ENCODE measurements around the gene NFE2L1. TPM values are rescaled to one million over a fixed set of nuclear protein-coding genes. Genes with fewer than 3 reads are reported as not detected.

The NFE2L1 gene
- total and polyA plus RNA-seq, 2 of the 8 experiments (the other 6 are each of a cell fraction or from before 2014, with no cell fraction given) = 140 to 143 TPM

DNA sequence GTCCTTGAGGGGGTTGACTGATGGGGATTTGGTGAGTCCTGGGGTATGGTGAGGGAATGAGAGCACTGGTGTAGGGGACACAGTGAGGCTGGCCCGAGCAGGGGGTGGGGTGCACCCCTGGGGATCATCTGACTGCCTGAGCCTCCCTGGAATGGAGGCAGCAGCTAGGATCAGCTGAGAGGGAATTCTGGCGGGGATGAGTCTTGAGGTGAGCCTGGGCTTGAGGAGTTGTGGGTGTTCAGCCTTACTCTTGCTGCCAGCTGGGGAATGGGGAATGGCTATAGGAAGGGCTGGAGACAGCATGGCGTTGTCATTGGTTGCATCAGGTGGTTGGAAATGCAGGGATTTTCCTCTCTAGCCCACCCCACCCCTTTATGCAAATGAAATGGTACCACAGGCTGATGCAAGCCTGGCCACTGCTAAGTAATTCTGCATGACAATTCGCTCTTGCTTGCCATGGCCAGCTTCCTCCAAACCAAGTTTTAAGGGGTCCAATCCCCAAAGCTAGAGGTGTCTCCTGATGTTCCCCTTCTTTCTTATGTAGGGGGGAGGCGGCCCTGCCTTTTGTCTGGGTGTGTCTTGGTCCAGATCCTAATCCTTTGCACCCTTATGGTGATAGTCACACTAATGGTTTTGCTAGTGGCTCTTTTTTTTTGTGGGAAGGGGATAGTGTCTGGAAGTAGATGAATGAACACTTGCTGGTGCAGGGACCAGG lies 7.5 kb downstream of the NFE2L1 start (continued):
- peak; percentile 86 for TF ChIP-seq TBP (IDR thresholded peaks at IDR 0.05; ENCODE audit: low read depth, low read length)
- TF ChIP-seq MAX (IDR thresholded peaks at IDR 0.05) = peak; percentile 82
- peak; percentile 97 to 99 for TF ChIP-seq SIN3A (conservative IDR thresholded peaks at IDR 0.05 in 1 of 2, IDR thresholded peaks at IDR 0.05 in 1 of 2; ENCODE audit: low read depth in 1 of 2, low read length in 2 of 2)
- TF ChIP-seq EGR1 (IDR thresholded peaks at IDR 0.05; ENCODE audit: borderline replicate concordance, low read depth, low read length) = no peak
- no peak for TF ChIP-seq BACH1 (IDR thresholded peaks at IDR 0.05; ENCODE audit: low read length)
- TF ChIP-seq SP4 (IDR thresholded peaks at IDR 0.05; ENCODE audit: low read length) = 0 out of 2 replicates have a peak, but pooled peaks have one; percentile 37
- no peak for TF ChIP-seq KDM4A (IDR thresholded peaks at IDR 0.05; ENCODE audit: low read depth, low read length, severe bottlenecking)
- TF ChIP-seq CHD2 (IDR thresholded peaks at IDR 0.05; ENCODE audit: low read length) = no peak
- TF ChIP-seq, protein P1, sequence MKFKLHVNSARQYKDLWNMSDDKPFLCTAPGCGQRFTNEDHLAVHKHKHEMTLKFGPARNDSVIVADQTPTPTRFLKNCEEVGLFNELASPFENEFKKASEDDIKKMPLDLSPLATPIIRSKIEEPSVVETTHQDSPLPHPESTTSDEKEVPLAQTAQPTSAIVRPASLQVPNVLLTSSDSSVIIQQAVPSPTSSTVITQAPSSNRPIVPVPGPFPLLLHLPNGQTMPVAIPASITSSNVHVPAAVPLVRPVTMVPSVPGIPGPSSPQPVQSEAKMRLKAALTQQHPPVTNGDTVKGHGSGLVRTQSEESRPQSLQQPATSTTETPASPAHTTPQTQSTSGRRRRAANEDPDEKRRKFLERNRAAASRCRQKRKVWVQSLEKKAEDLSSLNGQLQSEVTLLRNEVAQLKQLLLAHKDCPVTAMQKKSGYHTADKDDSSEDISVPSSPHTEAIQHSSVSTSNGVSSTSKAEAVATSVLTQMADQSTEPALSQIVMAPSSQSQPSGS (IDR thresholded peaks at IDR 0.05; ENCODE audit: low read length) = peak; percentile 47; the same call in 1 of the 2 replicates
- TF ChIP-seq POU5F1 (IDR thresholded peaks at IDR 0.05; ENCODE audit: low read depth, low read length) = peak; percentile 76
- TF ChIP-seq HDAC6 (IDR thresholded peaks at IDR 0.05; ENCODE audit: low read depth, low read length) = no peak
- no peak for TF ChIP-seq YY1 (IDR thresholded peaks at IDR 0.05; ENCODE audit: low read depth, low read length)
- no peak for TF ChIP-seq RXRA (IDR thresholded peaks at IDR 0.05; ENCODE audit: insufficient read depth, low read depth, low read length)
- no peak for TF ChIP-seq JUN (IDR thresholded peaks at IDR 0.05; ENCODE audit: low read depth, low read length)
- peak; percentile 54; the same call in 1 of the 2 replicates for TF ChIP-seq GTF2F1 (IDR thresholded peaks at IDR 0.05; ENCODE audit: borderline replicate concordance, low read depth, low read length)
- no peak for TF ChIP-seq EZH2 (IDR thresholded peaks at IDR 0.05; ENCODE audit: low read depth, low read length, severe bottlenecking)
- TF ChIP-seq CBX8 (IDR thresholded peaks at IDR 0.05; ENCODE audit: borderline replicate concordance, low read depth, low read length) = no peak
- no peak for TF ChIP-seq NRF1 (IDR thresholded peaks at IDR 0.05; ENCODE audit: low read depth, low read length)
- no peak for TF ChIP-seq NANOG (IDR thresholded peaks at IDR 0.05; ENCODE audit: insufficient read depth, low read depth, low read length, poor library complexity, severe bottlenecking)
- TF ChIP-seq FOSL1 (IDR thresholded peaks at IDR 0.05; ENCODE audit: insufficient read depth, low read depth, low read length) = no peak
- TF ChIP-seq CBX5 (IDR thresholded peaks at IDR 0.05; ENCODE audit: low read depth, low read length) = no peak
- TF ChIP-seq ZNF274 (IDR thresholded peaks at IDR 0.05; ENCODE audit: borderline replicate concordance, extremely low read depth, low read length) = no peak

Data from H1 (cell line).